Spleen (tissue), 7 donors: Measurements from ENCODE around the gene DYRK1A.

Source experiments
- CTCF ChIP-seq, 11 experiments: fragments of 200-600 bp in 7 of 11; fragments of 450-650 bp in 4 of 11; sonication (generic) in 4 of 11; IDR thresholded peaks in 8 of 11; conservative IDR thresholded peaks in 3 of 11; 1 replicate in 7 of 11; 2 replicates in 4 of 11; pipeline versions ENCODE4 v1.4.0 to v1.8.0; 2016 to 2021; ENCODE audit warnings: antibody characterized with exemption in 11 of 11, inconsistent platforms in 4 of 11, mild to moderate bottlenecking in 1 of 11
- POLR2A ChIP-seq, 3 donors: fragments of 450-650 bp; IDR thresholded peaks; one replicate each; pipeline ENCODE4 v1.5.1; 2017; ENCODE audit warnings: antibody characterized with exemption in 3 of 3, mild to moderate bottlenecking in 1 of 3
- POLR2AphosphoS5 ChIP-seq, 3 donors: sonication (generic); formaldehyde crosslinking; IDR thresholded peaks; one replicate each; pipeline ENCODE4 v1.5.1; 2017; ENCODE audit warnings: antibody characterized with exemption in 3 of 3
- donor health status: DM: no; HTN: no; CAD: no; lungs with moderate emphysema.
- donor health status: DM: no; HTN: no; CAD: no.
- donor health status: DM: no; HTN: no; CAD: no.

- TF ChIP-seq CTCF (IDR thresholded peaks at IDR 0.05 in 8 of 11, conservative IDR thresholded peaks at IDR 0.05 in 3 of 11) = no peak
- TF ChIP-seq POLR2AphosphoS5 (IDR thresholded peaks at IDR 0.05) = no peak
- no peak for TF ChIP-seq POLR2A (IDR thresholded peaks at IDR 0.05)
These were observed 166.6 kb downstream of the DYRK1A start for GRCh38 chr21:37532868-37533780.
